CD4-positive, alpha-beta T cell treated with Interleukin-2 at 100 ng/mL for 4 hours (primary cell): ENCODE results near the gene SF3A2.

Experiments
- DNase-seq: peaks from one replicate; pipeline ENCODE4 v3.0.0-alpha.2; 2020; ENCODE audit warnings: low spot score

The SF3A2 gene

DNA sequence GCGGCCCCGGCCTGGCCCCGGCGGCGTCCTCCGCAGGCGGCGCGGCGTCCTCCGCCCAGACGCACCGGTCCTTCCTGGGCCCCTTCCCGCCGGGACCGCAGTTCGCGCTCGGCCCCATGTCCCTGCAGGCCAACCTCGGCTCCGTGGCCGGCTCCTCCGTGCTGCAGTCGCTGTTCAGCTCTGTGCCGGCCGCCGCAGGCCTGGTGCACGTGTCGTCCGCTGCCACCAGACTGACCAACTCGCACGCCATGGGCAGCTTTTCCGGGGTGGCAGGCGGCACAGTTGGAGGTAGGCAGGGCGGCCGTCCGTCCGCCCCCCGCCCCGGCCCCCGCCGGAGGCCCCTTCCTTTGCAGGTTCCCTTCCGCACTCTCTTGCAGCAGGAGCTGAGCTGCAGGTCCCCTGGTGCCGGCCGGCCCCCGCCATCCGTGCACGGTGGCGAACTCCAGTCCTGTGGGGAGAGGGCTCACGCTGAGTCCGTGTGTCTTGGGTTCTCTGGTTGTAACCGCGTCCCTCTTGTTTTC, 9.7 kb upstream of the SF3A2 start:
- DNase-seq: no peak

DNA sequence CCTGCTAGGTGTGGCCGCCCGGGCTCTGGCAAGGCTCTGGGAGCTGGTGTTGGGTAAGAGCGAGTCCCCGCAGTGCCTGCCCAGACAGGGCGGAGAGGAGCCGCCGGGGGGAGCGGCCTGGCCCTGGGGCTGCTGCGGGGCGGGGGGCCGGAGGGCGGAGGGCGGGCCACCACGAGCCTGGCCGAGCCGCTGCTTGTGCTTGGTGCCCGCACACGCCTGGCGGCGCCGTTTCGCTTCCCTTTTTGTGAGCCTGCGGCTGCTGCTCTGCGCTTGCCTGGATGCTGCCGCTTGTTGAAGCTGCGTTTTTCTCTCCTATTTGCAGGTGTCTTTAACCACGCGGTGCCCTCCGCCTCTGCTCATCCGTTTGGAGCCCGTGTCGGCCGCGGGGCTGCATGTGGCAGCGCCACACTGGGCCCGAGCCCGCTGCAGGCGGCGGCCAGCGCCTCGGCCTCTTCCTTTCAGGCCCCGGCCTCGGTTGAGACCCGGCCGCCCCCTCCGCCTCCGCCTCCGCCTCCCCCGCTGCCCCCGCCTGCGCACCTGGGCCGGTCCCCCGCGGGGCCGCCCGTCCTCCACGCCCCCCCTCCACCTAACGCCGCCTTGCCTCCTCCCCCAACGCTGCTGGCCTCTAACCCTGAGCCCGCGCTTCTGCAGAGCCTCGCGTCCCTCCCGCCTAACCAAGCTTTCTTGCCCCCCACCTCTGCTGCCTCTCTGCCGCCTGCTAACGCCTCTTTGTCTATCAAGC, 9.0 kb upstream of the SF3A2 start:
- DNase-seq: no peak

DNA sequence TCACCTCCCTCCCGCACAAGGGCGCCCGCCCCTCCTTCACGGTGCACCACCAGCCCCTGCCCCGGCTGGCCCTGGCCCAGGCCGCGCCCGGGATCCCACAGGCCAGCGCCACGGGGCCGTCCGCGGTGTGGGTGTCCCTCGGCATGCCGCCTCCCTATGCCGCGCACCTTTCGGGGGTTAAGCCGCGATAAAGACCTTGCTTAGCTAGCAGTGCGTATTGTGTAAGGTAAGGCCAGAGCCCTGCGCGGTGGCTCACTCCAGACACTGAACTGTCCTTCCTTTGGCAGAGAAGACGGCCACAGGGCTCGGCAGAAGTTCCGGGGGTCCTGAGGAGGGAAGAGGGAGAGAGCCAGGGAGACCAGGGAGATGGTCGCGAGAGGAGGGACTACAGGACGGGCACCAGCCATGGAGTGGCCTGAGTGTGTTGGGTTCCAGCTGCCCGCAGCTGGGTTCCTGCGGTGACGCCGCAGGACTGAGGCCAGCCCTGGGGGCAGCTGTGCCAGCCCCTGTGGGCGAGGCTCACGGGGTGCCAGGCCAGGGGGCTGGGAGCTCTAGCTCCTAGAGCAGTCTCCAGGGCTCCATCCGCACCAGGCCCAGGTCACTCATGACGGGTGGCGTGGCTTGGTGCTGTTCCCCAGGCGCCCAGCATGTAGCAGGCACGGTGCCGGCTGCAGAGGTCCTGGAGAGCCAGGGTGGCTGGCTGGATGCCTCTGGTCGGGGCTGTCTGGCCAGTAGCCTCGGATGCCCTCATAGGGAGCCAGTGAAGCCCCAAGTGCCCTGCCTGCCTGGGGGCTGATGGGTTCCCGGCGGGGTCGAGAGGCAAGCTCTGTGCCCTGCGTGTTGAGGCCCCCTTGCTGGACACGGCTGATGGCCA, 8.2 kb upstream of the SF3A2 start:
- no peak for DNase-seq

DNA sequence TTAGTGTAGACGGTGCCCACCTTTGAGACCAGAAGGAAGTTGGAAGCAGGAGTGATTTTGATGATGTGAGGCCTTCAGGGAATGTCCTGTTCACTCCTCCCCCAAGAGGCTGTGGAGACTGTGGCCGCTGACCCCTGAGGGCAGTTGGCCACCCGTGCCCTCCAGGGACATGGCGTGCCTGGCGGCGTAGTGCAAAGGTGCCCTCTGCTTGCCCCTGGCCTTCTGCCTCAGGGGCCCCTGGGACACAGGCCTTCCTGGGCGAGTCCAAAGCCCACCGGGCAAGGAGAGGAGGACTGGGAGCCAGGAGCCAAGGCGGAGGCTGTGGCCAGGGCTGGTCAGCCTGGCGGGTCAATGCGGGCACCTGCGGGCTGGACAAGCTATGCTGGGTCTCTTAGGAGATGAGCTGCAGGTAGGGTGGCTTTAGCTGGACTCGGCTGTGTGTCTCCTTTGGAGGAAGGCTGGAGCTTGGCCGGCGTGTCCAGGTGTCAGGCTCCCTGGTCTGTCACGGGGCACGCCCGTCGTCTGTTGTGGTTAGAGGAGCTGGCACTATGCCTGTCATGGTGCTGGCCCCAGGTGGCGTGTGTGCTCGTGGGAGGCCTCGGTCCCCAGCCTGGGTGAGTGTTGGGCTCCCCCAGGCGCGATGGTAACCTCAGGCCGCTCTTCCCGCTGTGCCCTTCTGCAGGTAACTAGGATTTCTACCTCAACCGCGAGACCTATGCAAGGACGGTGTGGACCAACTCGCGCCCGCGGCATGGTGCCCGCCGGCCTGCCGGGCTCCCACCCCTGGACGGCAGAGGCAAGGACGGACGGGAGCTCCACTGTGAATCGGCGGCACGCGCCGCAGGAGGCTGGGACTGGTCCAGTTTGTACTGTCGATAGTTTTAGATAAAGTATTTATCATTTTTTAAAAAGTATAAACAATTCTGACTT, 7.3 kb upstream of the SF3A2 start:
- no peak for DNase-seq

DNA sequence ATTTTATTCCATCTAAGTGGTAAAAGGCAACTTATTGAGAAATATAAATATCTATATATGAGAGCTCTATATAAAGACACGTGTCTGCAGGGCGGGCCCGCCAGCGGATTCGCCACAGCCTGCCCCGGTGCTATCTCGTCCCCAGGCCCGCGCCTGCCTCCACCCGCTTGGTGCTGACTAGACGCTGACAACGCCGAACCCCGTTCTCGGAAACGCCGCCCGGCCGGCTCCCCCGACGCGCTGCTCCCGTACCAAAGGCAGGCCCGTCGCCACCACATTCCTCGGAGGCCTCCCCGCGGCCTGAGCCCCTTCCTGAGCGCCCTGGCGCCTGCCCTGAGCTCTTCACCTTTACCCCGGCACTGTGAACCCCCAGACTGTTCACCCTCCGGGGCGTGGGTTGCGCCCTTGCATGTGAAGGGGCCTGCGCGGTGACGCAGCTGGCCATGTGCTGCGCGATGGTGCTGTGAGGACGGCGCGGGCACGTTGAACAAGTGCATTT, 6.5 kb upstream of the SF3A2 start:
- no peak for DNase-seq

DNA sequence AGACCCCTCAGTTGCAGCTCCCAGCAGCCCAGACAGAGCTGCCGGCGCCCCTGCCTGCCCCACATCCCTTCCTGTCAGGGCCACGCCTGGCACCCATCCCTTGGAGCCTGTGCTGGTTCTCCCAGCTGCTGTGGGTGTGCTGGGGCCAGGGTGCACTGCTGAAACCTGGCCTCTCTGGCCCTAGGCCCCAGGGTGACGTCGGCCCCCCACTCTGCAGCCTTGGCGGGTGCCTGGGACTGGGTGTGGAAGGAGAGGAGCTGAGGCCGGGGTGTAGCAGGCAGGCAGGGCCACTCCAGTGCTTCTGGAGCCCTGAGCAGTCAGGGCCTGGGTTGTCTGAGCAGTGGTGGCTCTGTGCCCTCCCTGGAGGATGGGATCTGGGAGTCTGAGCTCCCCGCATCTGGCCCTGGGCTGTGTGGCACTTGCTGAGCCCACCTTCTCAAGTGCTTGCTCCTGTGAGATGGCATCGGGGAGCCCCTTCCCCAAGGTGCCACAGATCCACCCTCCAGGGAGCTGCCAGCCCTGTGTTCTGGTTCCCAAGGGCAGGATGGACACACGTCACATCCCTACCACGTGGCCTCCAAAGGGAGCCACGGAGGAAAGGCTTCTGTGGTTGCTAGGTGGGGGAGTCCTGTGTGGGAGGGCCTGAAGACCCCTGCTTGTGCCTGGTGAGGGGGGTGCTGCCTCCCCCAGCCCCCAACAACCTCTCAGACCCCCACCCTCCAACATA, 5.7 kb upstream of the SF3A2 start:
- DNase-seq: no peak

DNA sequence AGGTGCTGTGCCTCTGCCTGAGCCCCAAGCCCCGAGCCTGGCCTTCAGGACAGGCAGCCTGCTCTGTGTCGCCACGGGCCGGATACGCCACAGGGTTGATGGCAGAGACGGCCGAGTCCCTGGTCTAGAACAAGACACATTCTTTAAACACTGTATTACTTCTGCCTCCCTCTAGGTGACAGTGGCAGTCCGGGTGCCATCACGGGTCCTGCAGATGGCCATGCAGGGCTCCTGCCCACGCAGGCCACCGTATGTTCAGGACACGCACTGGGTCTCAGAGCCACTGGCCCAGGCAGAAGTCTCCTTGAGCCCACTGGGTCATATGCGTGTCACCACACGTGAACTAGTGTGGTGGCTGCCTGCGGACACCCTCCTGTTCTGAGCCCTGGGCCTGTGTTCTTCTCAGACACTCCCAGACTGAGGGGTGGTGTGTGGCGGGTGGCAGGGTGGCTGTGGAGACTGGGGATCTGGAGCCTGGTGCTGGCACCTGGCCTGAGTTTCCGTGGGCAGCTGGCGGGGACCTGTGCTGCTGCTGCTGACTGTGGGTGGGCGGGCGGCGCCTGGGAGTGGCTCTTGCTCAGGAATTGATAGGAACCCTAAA, 4.9 kb upstream of the SF3A2 start:
- DNase-seq: no peak

DNA sequence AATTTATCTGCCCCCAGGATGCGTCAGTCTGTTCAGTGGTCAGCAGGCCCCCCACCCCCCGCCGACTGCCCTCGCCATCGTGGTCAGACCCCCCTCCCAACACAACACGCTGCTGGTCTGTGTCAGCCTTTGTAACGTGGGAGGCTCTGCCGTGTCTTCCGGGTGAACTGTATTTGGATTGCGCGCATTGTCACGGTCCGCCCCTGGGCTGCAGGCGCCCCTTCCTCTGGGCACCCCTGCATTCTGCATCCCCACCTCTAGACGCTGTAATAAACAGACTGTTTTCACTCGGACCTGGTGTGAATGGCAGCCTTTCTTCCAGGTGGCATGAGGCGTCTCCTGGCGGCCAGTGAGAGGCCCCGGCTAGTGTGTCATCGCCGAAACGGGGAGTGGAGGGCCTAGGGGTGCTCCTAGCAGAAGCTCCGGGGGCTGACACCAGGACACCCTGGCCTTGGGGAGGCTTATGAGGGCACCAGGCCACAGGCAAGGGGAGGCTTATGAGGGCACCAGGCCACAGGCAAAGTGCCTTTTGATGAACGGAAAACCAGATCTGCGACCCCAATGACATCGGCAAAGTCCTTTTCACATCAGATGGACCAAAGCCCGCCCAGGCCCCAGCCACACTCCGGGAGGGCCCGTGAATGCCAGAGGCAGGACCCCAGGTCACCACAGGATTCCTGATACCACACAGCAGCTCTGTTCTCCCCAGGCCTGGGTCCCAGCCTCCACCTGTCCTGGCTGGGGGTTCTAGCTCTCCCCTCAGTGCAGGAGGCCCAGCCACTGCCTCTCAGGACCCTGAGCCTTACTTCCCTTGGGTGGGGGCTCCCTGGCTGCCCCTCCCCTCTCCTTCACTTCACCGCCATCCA, 4.1 kb upstream of the SF3A2 start:
- DNase-seq: no peak

DNA sequence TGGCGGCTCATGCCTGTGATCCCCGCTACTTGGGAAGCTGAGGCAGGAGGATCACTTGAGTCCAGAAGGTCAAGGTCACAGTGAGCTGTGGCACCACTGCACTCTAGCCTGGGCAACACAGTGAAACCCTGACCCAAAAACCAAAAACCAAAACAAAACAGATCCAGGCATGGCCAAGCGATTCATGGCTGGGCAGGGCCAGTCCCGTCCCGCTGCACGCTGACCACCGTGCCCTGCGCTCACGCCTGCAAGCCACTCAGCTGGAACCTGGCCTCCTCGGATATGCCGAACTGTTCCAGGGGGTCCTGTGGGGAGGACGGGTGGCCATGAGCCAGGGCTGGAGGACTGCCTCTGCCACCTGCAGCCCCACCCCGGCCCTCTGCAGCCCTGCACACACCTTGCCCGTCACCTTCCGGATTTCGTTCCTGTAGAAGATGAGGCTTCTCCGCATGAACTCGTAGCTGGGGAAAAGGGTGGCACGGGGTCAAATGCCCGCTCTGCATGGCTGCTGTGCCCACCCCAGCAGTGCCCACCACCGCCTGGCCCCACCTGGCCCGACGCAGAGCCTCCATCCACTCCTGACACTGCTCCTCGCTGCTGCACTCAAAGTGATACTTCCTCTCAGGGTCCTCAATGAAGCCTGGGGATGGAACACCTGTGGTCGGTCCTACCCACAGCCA, 2.9 kb upstream of the SF3A2 start:
- DNase-seq: no peak

DNA sequence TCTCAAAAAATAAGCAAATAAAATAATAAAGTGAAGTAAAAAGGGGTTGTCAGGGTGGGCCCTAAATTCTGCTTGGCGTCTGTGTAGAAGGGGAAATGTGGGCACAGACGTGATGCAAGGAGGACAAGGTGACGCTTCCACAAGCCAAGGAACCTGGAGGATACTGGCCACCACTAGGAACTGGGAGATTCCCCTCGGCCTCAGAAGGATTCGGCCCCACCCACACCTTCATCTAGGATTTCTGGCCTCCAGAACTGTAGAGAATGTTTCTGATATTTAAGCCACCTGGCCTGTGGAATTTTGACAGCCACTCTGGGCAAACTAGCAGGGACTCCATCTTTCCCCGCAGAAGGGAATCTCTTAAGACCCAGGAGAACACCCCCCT, 1.6 kb upstream of the SF3A2 start:
- no peak for DNase-seq

DNA sequence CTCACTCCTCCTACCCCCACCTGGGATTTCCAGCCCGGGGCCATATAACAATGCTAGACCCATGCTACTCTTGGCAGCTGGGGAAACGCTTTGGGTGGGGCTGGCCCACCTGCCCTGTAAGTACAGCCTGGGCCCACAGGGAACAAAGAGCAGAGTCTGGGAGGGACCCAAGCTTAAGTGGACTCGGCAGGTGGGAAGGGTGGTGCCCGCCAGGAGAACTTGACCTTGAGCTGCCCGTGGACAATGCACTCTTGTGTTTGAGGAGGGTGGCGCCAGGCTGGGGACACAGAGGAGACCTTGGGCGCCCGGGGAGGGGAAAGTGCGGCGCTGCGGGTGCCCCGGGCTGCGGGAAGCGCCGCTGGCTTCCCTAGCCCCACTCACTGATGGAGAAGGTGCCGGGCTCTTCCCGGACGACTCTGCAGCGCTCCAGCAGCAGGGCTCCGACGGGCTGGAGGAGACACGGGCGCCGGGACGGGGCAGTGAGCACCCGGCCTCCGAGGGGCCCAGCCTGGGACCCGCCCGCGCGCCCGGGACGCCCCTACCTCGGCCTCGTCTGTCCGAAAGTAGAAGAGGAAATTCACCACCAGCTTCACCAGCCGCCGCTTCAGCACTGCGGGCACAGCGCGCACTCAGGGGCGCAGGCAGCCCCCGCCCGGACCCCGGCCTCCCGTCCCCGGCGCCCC, 1.1 kb upstream of the SF3A2 start:
- no peak for DNase-seq

DNA sequence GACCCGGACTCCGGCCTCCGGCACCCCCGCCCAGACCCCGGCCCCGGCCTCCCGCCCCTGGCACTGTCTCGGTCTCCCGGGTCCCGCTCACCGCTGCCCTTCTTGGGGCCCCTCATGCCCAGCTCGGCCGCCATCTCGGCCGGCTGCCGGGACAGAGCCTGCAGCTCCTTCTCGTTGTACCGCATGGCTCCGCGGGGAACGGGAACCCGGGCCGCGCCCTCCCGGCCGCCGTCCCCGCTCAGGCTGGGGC, 635 bp upstream of the SF3A2 start:
- no peak for DNase-seq

DNA sequence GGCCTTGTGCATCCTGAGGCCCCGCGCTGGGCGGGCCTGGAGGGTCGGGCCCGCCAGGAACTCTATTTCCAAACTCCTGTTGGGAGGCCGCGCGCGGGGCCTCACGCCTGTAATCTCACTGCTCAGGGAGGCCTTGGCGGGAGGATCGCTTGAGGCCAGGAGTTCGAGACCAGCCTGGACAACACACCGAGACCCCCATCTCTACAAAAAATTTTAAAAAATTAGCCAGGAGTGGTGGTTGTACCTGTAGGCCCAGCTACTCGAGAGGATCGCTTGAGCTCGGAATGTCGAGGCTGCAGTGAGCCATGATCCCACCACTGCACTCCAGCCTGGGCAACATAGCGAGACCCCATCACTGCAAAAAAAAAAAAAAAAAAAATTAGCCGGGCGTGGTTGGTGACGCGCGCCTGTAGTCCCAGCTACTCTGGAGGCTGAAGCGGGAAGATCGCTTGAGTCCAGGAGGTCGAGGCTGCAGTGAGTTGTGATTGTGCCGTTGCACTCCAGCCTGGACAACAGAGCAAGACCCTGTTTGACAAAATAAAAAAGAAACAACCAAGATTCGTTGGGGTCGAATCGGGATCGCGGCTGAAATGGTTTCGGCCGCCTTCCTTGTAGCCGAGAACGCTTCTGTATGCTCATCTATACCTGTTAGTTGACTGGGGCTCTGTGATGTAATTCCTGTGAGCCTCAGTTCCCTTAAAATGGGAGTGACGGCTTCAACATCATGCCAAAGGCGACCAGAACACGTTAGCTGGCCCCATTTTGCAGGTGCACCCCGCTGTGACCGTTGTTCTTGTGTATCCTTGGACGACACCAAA, 636 bp downstream of the SF3A2 start:
- no peak for DNase-seq

DNA sequence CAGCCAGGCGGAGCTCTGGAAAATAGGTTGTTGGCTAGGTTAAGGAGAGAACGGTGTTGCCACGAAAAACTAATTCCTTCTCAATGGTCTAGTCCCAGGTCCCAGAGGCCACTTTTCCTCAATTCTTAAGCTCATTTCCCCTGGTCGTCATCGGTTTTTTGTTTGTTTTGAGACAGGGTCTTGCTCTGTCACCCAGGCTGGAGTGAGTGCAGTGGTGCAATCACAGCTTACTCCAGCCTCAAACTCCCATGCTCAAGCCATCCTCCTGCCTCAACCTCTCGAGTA, 1.2 kb downstream of the SF3A2 start:
- no peak for DNase-seq

DNA sequence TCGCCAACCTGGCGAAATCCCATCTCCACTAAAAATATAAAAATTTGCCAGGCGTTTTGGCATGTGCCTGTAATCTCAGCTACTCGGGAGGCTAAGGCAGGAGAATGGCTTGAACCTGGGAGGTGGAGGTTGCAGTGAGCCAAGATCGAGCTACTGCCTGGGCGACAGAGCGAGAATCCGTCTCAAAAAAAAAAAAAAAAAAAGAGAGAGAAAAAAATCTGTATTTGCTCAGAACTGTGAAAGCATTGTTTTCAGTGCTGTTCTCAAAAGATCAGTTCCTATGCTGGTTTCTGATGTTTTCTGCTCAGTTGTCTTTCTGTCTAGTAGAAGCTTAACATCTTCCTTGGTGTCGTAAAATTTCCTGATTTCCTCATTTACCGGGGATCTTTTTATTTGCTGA, 2.5 kb downstream of the SF3A2 start:
- no peak for DNase-seq

DNA sequence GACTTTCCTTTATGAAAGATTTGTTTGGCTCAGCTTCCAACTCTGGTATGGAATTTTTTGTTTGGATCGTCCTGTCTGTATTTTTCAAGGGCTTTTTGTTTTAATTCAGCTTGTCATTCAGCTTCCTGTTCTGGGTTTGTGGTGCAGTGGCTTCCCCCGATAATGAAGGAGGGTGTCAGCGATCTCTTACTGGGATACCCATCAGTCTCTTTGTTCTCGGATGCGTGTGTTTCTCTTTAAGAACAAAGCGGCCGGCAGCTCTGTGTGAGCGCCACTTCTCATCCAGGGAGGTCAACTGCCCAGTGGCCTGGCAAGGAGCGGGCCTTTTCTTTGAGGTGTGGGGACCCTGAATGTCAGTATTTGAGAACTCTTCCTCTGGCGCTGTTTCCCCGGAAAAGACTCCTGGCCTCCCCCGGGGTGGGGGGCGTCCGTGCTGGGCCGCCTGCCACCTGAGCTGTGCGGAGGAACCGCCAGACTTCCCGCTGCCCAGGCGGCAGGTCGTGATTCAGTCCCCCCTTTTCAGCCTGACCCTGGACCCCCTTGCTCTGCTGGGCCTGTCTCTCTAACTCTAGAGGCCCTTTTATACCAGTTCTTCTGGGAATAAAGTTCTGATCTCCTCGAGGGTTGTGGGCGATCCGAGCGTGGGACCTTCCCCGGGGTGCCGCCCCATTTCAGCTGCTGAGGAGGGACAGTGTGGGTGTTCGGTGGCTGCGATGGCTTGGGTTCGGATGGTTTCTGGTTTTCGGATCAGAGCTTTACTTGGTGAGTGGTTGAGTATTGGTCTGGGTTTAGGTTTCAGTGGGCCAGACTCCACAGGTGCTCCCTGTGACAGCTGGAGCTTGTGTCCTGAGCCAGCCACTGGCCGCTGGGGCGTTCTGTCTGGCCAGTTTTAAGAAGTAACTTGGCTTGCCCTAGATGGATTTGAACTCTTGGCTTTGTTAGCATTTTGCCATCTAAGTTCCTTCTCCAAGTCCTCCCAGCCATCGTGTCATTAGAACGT, 3.4 kb downstream of the SF3A2 start:
- DNase-seq: peak; percentile 57
